ENCODE data around the gene CDC14B. TPM values are rescaled to one million over a fixed set of nuclear protein-coding genes. Genes with fewer than 3 reads are reported as not detected.
A peak's percentile ranks its signal among the peaks of the same experiment; 100 is the strongest.
"Not testable (repeated sequence)": the region's sequence is repeated elsewhere in the genome, so short reads cannot be mapped to it uniquely, and the experiment has no call there.

CDC14B gene
- total RNA-seq, 2 experiments from 2014 or later, result 1.1 to 1.5 TPM

DNA sequence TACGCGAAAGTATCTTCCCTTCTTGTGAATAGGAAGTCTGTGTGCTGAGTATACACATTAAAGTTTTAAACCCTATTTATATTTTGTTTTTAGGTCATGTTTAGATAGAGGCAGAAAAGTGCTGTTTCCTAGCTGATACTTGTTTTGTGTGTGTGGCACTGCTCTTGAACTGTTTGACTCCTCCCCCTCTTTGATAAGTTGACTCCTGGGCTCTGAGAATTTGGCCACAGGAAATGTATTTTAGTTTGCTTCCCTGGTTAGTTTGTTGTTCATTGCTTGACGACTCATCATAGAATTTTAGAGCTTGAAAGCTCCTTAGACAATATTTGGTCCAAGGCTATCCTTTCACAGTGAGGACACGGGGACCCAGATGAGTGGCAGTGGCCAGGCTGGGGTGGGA is 2.0 kb upstream of the CDC14B start:
- DNase-seq (no peak), ATAC-seq (no peak)
- Mint-ChIP-seq H3K36me3 (ENCODE audit: low read depth) (no peaks in the 10 kb centered on the region), H3K27me3 (peaks cover 28% of the 10 kb centered on the region), H3K27ac (no peak overlapping the region), H3K4me1 (peaks cover 8% of the 10 kb centered on the region), H3K9me3 (ENCODE audit: low read depth) (no peaks in the 10 kb centered on the region), H3K4me3 (no peak overlapping the region)
- POLR2A ChIA-PET, result no interaction called here
- CTCF ChIA-PET, result interaction anchor here (0.5 to 1.4 kb wide), 2 partner anchors 144 to 305 kb away, joined by 3 to 4 read pairs; no protein-coding TSS in a partner anchor
- intact Hi-C loops (cut with DNase I, micrococcal nuclease), result no loop called here

DNA sequence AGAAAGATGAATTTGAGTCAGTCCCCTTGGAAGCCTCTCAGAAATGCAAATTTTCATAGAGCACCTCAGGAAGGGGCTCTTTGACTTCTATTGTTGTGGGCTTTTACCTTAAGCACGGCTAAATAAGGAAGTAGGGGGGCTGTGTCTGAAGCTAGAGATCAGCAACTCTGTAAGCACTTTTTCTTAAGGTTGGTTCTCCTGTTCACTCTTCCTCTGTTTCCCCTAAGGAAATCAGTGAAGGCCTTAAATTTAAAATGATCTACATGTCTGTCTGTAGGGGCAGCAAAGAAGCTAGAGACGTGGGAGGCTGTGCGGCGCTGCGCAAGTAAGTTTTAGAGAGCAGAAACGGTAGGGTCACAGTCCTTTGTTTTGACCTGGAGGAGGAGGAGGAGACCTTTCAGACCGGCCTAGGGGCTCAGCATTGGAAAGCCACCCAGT is 1.2 kb upstream of the CDC14B start:
- ChIA-PET CTCF (interaction anchor here (0.5 to 1.4 kb wide), 2 partner anchors 144 to 304 kb away, joined by 3 to 4 read pairs; no protein-coding TSS in a partner anchor), POLR2A (no interaction called here)
- intact Hi-C loops (cut with DNase I, micrococcal nuclease), result no loop called here
- Mint-ChIP-seq H3K27me3 (peaks cover 31% of the 10 kb centered on the region), H3K9me3 (ENCODE audit: low read depth) (no peaks in the 10 kb centered on the region), H3K4me1 (peaks cover 8% of the 10 kb centered on the region), H3K4me3 (no peak overlapping the region), H3K36me3 (ENCODE audit: low read depth) (no peaks in the 10 kb centered on the region), H3K27ac (no peak overlapping the region)
- DNase-seq, result no peak
- no peak for ATAC-seq

DNA sequence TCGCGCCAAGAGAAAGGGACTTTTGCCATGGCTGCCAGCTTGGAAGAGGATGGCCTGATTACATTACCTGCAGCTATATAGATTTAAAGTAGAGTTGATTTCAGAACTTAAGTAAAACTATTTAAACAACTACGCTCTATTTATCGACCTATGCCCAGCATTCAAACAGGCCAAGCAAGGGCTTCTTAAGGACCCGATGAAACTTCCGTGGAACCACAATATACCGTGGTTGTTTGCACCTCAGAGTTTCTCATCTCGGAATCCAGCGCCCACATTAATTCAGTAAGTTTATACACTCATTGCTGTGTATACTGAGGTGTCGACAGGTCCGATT is 505 bp upstream of the CDC14B start:
- H3K36me3 Mint-ChIP-seq (ENCODE audit: low read depth), result no peaks in the 10 kb centered on the region
- no peaks in the 10 kb centered on the region for H3K9me3 Mint-ChIP-seq (ENCODE audit: low read depth)
- DNase-seq (no peak), ATAC-seq (no peak)
- peak overlapping the region; percentile 66 for H3K4me3 Mint-ChIP-seq
- no peak overlapping the region for H3K27ac Mint-ChIP-seq
- ChIA-PET CTCF (interaction anchor here (0.6 to 1.4 kb wide), 2 partner anchors 143 to 236 kb away, joined by 3 to 4 read pairs; no protein-coding TSS in a partner anchor), POLR2A (no interaction called here)
- intact Hi-C loops (cut with DNase I, micrococcal nuclease), result no loop called here
- peaks cover 8% of the 10 kb centered on the region for H3K4me1 Mint-ChIP-seq
- H3K27me3 Mint-ChIP-seq, result peaks cover 36% of the 10 kb centered on the region

- Mint-ChIP-seq H3K4me3 (no peak overlapping the region), H3K27me3 (peaks cover 38% of the 10 kb centered on the region), H3K36me3 (ENCODE audit: low read depth) (no peaks in the 10 kb centered on the region), H3K4me1 (peaks cover 8% of the 10 kb centered on the region), H3K9me3 (ENCODE audit: low read depth) (no peaks in the 10 kb centered on the region), H3K27ac (no peak overlapping the region)
- CTCF ChIA-PET, result interaction anchor here (1.7 kb wide), 1 partner anchor 169 kb away, joined by 6 read pairs; the partner anchor contains the start of gene HABP4
- intact Hi-C loops (cut with DNase I, micrococcal nuclease), result loop anchor here in 1 of 2 experiments (1.0 to 2.0 kb wide), 3 partner anchors 36 to 168 kb away; partner anchors contain the start of genes HABP4 and PRXL2C
- DNase-seq (no peak), ATAC-seq (no peak)
- POLR2A ChIA-PET, result interaction anchor here (0.7 kb wide), 1 partner anchor 200 kb away, joined by 3 read pairs; no protein-coding TSS in a partner anchor
Observed at GRCh38 chr9:96619124-96619465, 548 bp downstream of the CDC14B start.

- Mint-ChIP-seq H3K27me3 (peaks cover 38% of the 10 kb centered on the region), H3K9me3 (ENCODE audit: low read depth) (no peaks in the 10 kb centered on the region), H3K27ac (no peak overlapping the region), H3K4me3 (peak overlapping the region; percentile 49), H3K4me1 (peaks cover 8% of the 10 kb centered on the region), H3K36me3 (ENCODE audit: low read depth) (no peaks in the 10 kb centered on the region)
- ATAC-seq, result peak; percentile 11
- intact Hi-C loops (cut with DNase I, micrococcal nuclease), result loop anchor here in 1 of 2 experiments (1.0 to 2.0 kb wide), 3 partner anchors 36 to 168 kb away; partner anchors contain the start of genes HABP4 and PRXL2C
- POLR2A ChIA-PET, result interaction anchor here (0.7 kb wide), 1 partner anchor 199 kb away, joined by 3 read pairs; no protein-coding TSS in a partner anchor
- CTCF ChIA-PET, result interaction anchor here (1.0 to 1.7 kb wide), 3 partner anchors 48 to 176 kb away, joined by 3 to 6 read pairs (median 5); partner anchors contain the start of gene HABP4
- peak; percentile 55 for DNase-seq
Observed at GRCh38 chr9:96618209-96619123, 1.2 kb downstream of the CDC14B start.

DNA sequence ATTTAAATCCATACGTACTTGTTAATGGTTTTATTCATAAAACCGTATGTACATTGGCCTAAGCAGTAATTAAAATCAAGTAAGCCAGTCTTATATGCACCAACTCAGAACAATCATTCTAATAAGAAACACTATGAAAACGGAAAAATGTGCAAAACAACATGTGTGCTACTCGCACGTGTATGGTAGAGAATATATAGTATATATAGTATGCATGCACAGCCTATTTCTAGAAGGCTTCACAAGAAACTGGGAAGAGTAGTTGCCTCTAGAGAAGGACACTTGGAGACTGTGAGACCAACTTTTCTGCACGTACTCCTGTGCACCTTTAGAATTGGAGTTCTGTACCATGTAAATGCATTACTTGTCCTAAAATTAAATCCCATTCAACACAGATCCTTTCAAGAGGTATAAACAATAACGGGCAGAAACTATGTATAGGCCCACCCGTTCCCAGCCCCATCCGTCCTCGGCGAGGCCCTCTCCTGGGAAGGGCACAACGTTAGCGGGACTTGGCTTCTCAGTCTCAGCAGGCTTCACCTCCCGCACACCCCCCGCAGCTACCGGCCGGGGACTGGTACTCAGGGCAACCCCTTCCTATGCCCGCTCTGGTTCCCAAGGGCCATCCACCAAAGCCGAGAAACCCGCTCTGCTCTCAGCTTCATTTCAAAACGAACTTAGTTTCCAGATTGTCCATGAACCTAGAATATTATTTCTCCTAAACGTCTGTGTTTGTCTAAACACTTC is 2.0 kb downstream of the CDC14B start:
- DNase-seq (no peak), ATAC-seq (no peak)
- peaks cover 45% of the 10 kb centered on the region for H3K27me3 Mint-ChIP-seq
- H3K9me3 Mint-ChIP-seq (ENCODE audit: low read depth), result no peaks in the 10 kb centered on the region
- ChIA-PET POLR2A (no interaction called here), CTCF (interaction anchor here (1.0 to 1.7 kb wide), 3 partner anchors 49 to 176 kb away, joined by 3 to 6 read pairs (median 5); partner anchors contain the start of gene HABP4)
- no peak overlapping the region for H3K27ac Mint-ChIP-seq
- intact Hi-C loops (cut with DNase I, micrococcal nuclease), result loop anchor here in 1 of 2 experiments (2.0 kb wide), 2 partner anchors 37 to 167 kb away; partner anchors contain the start of genes HABP4 and PRXL2C
- H3K4me1 Mint-ChIP-seq, result peaks cover 8% of the 10 kb centered on the region
- H3K36me3 Mint-ChIP-seq (ENCODE audit: low read depth), result no peaks in the 10 kb centered on the region
- peak overlapping the region; percentile 49 for H3K4me3 Mint-ChIP-seq

- DNase-seq, result no peak
- ATAC-seq, result no peak
- H3K27me3 Mint-ChIP-seq, result peaks cover 50% of the 10 kb centered on the region
- H3K27ac Mint-ChIP-seq, result no peak overlapping the region
- H3K4me3 Mint-ChIP-seq, result no peak overlapping the region
- no peaks in the 10 kb centered on the region for H3K9me3 Mint-ChIP-seq (ENCODE audit: low read depth)
- peaks cover 8% of the 10 kb centered on the region for H3K4me1 Mint-ChIP-seq
- POLR2A ChIA-PET, result no interaction called here
- H3K36me3 Mint-ChIP-seq (ENCODE audit: low read depth), result no peaks in the 10 kb centered on the region
- CTCF ChIA-PET, result no interaction called here
- intact Hi-C loops (cut with DNase I, micrococcal nuclease), result no loop called here
Observed at GRCh38 chr9:96616817-96617438, 2.7 kb downstream of the CDC14B start.

DNA sequence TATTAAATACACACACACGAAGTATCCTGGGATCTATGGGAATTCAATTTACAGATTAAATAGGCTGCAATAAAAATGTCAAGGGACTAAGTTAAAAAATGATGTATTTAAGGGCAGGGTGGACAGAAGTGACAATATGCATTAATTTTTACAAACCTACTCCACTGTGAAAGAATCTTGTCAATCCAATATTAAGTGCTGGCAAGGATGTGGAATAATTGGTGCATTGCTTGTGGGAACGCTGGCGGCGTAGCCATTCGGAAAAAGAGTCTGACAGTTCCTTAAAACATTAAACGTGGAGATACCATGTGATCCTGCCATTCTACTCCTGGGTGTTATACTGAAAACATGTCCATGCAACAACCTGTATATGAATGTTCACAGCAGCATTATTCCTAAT is 4.2 kb downstream of the CDC14B start:
- DNase-seq (no peak), ATAC-seq (no peak)
- Mint-ChIP-seq H3K4me1 (peaks cover 6% of the 10 kb centered on the region), H3K36me3 (ENCODE audit: low read depth) (no peaks in the 10 kb centered on the region), H3K27me3 (peaks cover 52% of the 10 kb centered on the region), H3K27ac (no peak overlapping the region), H3K9me3 (ENCODE audit: low read depth) (no peaks in the 10 kb centered on the region), H3K4me3 (no peak overlapping the region)
- ChIA-PET CTCF (no interaction called here), POLR2A (no interaction called here)
- intact Hi-C loops (cut with DNase I, micrococcal nuclease), result no loop called here

GRCh38 chr9:96614664-96615063 is 5.0 kb downstream of the CDC14B start:
- ChIA-PET CTCF (interaction anchor here (0.5 kb wide), 1 partner anchor 52 kb away, joined by 3 read pairs; no protein-coding TSS in a partner anchor), POLR2A (interaction anchor here (0.6 kb wide), 1 partner anchor 75 kb away, joined by 3 read pairs; no protein-coding TSS in a partner anchor)
- DNase-seq; intact Hi-C loops (cut with DNase I, micrococcal nuclease); H3K9me3 Mint-ChIP-seq (ENCODE audit: low read depth); H3K27ac Mint-ChIP-seq; ATAC-seq; H3K4me3 Mint-ChIP-seq; H3K4me1 Mint-ChIP-seq; H3K36me3 Mint-ChIP-seq (ENCODE audit: low read depth): not testable (repeated sequence)
- peaks cover 51% of the 10 kb centered on the region for H3K27me3 Mint-ChIP-seq

DNA sequence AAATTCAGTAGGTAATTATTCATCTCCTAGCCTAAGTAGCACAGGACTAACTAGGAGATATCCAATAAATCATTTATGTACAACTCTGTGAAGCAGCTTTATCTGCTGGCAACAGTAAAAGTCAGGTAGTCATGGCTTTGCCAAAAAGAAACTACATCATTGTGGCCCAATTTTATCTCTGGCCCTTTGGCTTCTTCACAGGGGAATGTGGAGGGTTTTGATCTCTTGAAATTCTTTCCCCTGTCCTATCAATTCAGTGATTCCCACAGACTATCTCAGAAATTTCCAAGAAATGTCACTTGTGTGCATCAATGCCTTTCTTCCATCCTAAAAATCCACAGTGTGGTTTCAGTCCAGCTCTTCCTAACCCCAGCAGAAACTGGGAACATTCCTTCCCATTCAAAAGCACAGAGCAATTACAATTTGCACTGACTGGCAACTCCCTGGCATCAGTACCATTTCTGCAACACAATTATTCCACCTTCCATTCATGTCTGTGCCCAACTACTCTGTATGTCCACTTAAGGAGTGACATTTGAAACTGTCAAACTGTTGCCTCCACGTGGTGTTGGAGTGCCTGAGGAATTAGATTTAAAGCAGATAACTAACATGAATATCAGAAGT is 6.6 kb downstream of the CDC14B start:
- Mint-ChIP-seq H3K27me3 (peaks cover 56% of the 10 kb centered on the region), H3K36me3 (ENCODE audit: low read depth) (no peaks in the 10 kb centered on the region), H3K27ac (no peak overlapping the region), H3K4me1 (peaks cover 1% of the 10 kb centered on the region), H3K9me3 (ENCODE audit: low read depth) (no peaks in the 10 kb centered on the region), H3K4me3 (no peak overlapping the region)
- intact Hi-C loops (cut with DNase I, micrococcal nuclease), result no loop called here
- ChIA-PET POLR2A (no interaction called here), CTCF (interaction anchor here (0.6 kb wide), 1 partner anchor 1202 kb away, joined by 3 read pairs; no protein-coding TSS in a partner anchor)
- ATAC-seq (no peak), DNase-seq (no peak)
